Kidney (tissue), 14 donors: ENCODE data around the gene LRRC27. TPM values are rescaled to one million over a fixed set of nuclear protein-coding genes. Genes with fewer than 3 reads are reported as not detected.

Source experiments
- DNase-seq, 5 donors: peaks; one replicate each; pipeline ENCODE4 v3.0.0-alpha.2; 2013 to 2020
- FAIRE-seq: peaks from 2 replicates; lab custom pipeline; 2012; peaks lifted over from hg19 to GRCh38; lab: Jason Lieb, UNC
- H3K27ac ChIP-seq, 2 donors: one replicate each; pipeline ENCODE4 v1.7.0; 2013; ENCODE audit warnings: low read depth in 2 of 2, low read length in 2 of 2, inconsistent platforms in 1 of 2
- H3K27me3 ChIP-seq: one replicate; pipeline ENCODE4 v1.7.1; 2013; ENCODE audit warnings: low read length, inconsistent platforms; ENCODE audit not compliant: control insufficient read depth, insufficient read depth
- H3K36me3 ChIP-seq, 3 donors: one replicate each; pipeline versions ENCODE4 v1.7.0 to v1.7.1; 2013; ENCODE audit warnings: low read length in 3 of 3, control low read depth in 1 of 3, inconsistent platforms in 1 of 3; ENCODE audit not compliant: insufficient read depth in 3 of 3, control insufficient read depth in 2 of 3
- H3K4me1 ChIP-seq, 3 donors: one replicate each; pipeline versions ENCODE4 v1.7.0 to v1.7.1; 2013; ENCODE audit warnings: low read length in 3 of 3, inconsistent platforms in 1 of 3, low read depth in 1 of 3; ENCODE audit not compliant: control insufficient read depth in 2 of 3, insufficient read depth in 2 of 3
- H3K4me3 ChIP-seq, 3 donors: one replicate each; pipeline versions ENCODE4 v1.7.0 to v1.8.1; 2013; ENCODE audit warnings: low read length in 3 of 3, control low read depth in 1 of 3, inconsistent platforms in 1 of 3
- H3K9ac ChIP-seq, 3 donors: one replicate each; pipeline versions ENCODE4 v1.7.0 to v1.7.1; 2013; ENCODE audit warnings: low read length in 3 of 3, control low read depth in 1 of 3, inconsistent platforms in 1 of 3
- H3K9me3 ChIP-seq, 3 donors: one replicate each; pipeline versions ENCODE4 v1.7.0 to v1.7.1; 2013; ENCODE audit warnings: low read length in 3 of 3, control low read depth in 1 of 3, inconsistent platforms in 1 of 3; ENCODE audit not compliant: control insufficient read depth in 2 of 3, insufficient read depth in 1 of 3
- CTCF ChIP-seq: IDR thresholded peaks from 3 replicates; pipeline ENCODE4 v1.5.1; 2012; ENCODE audit warnings: mild to moderate bottlenecking, moderate library complexity, borderline replicate concordance; ENCODE audit not compliant: insufficient read depth; ENCODE audit errors: extremely low read depth
- intact Hi-C: fragments of 100-400 bp; cut with DNase I; formaldehyde crosslinking; loops from one replicate; pipeline ENCODE4 v1.11.1; 2022
- polyA plus RNA-seq: library from polyadenylated mRNA; stranded (reverse); fragments of 350-450 nt; fragmentation: Illumina TruSeq; extraction: RNeasy Lipid Tissue Mini Kit (QIAGEN cat#74804); gene quantifications from one replicate; pipeline ENCODE4 v1.2.3, GENCODE V29; 2014; ENCODE audit warnings: low read depth, low replicate concordance; ENCODE audit not compliant: insufficient read depth
- total RNA-seq: library from RNA; stranded (reverse); fragmentation: NEBNext Ultra II Directional; extraction: Animal tissue kit (Norgen Biotek cat#: 25700); gene quantifications from one replicate; pipeline ENCODE4 v1.2.1, GENCODE V29; 2021
- donor health status: control.
- donor health status: control.
- donor health status: control.
- donor health status: control.
- donor health status: control.
- donor health status: DM: yes; HTN: yes; CAD: no.
- donor health status: Normal renal cell carcinoma (clear cell type).

LRRC27 gene
- total and polyA plus RNA-seq, 2 donors from 2014 or later, result 14.4 to 14.6 TPM

DNA sequence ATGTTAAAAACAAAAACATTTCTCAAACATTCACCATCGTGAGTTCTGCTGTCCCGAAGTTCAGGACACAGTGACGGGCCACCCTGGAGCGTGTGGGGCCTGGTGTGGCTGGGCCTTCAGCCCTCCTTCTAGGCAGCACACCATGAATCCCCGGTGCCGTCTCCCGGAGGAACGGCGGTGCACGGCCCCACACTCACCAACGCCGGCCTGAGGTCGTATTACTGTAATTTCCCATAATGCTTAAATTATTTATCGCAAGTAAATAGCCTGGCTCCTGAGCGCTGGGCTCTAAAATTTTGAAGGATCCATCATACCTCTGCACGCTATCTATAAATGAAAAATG is 25.7 kb upstream of the LRRC27 start:
- Histone ChIP-seq H3K9ac (no peak overlapping the region), H3K27me3 (peaks cover 3% of the 10 kb centered on the region), H3K9me3 (no peaks in the 10 kb centered on the region), H3K4me1 (peaks cover 0 to 9% (median 4%) of the 10 kb centered on the region in 3 donors), H3K4me3 (no peak overlapping the region), H3K27ac (no peak overlapping the region), H3K36me3 (no peaks in the 10 kb centered on the region)
- no peak for TF ChIP-seq CTCF
- intact Hi-C loops, result no loop called here
- no peak for FAIRE-seq
- peak in 1 of 5 donors; percentile 47 for DNase-seq

DNA sequence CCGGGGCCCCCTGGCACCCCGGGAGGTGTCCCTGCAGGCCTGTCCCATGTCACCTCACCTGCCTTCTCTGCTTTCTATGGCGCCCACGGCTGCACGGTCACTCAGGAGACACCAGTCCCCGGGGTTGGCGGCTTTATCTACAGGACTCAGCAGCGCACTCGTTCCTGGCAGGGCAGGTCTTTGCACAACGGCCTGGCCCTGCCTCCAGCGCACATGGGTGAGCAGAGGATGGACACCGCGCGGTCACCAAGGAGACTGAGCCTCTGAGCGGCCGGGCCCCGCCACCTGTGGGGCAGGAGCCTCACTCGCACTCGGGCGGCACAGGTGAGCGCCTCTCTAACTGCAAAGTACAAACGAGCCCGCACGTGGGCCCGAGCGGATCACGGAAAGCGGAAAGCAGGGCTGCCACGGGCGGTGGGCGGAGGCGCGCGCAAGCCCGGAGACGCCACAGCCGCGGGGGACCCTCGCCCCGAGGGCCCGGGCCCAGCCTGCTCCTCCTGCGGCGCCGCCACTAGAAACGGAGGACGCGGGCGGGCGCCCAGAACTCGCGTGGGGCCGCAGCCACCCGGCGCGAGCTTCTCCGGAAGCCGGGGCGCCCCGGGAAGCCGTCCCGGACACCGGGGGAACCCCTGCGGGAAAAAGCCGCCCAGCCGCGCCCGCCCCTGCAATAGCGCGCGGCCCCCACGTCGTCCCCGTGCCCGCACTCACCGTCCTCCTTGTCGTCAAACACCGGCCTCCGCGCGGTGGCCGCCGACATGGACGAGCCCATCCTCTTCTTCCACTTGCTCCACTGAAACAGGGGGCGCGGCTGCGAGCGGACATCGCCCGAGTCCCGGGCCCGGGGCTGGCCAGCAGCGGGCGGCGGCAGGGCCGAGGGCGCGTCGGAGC is 24.9 kb upstream of the LRRC27 start:
- Histone ChIP-seq H3K27ac (no peak overlapping the region), H3K9me3 (no peaks in the 10 kb centered on the region), H3K4me1 (peaks cover 0 to 9% (median 4%) of the 10 kb centered on the region in 3 donors), H3K36me3 (no peaks in the 10 kb centered on the region), H3K9ac (no peak overlapping the region), H3K27me3 (peaks cover 3% of the 10 kb centered on the region), H3K4me3 (peak overlapping the region in 2 of 3 donors; percentile 32 to 34)
- intact Hi-C loops, result no loop called here
- DNase-seq (peak; percentile 76 to 90 (median 83)), FAIRE-seq (no peak)
- TF ChIP-seq CTCF, result no peak

DNA sequence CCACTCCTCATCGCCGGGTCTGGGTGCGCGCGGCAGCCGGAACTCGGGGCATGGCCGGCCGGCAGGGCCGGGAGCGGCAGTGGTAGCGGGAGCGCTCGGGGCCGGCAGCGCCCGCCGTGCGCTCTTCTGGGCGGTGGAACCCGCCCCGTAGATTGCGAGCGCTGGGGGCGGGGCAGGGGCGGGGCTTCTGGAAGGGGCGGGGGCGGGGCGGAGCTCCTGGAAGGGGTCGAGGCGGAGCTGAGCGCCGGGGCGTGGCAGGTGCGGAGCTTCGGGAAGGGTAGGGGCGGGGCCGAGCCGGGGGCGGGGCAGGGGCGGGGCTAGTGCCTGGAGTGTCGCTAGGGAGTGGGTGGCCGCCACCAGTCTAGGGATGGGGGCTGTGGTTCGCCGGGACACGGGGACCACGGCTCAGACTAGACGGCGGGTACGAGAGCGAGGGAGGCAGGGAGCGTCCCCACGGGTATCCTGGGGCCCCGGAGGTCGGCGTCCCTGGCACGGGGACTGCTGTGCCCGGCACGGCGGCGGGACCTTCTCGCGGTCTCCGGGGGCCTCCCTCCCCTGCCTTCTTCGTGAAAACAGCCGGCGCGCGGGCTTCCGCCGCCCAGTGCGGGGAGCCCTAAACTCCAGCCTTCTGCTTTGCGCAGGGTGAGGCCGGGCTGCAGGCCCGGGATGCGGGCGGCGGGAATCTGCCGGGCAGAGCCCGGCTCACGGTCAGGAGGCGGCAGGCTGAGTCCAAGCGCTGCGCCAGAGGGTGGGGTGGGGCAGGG is 24.0 kb upstream of the LRRC27 start, which contains the start of gene STK32C:
Gene STK32C, minus strand, starts transcription at position 128 of the 764 bp plus-strand sequence. Its CDS starts 117 bp downstream, at position 11.
- H3K4me3 ChIP-seq, result peak within 1 kb of the TSS; percentile 16 to 63 (median 50)
- FAIRE-seq (no peak), DNase-seq (peak; percentile 93 to 99 (median 97))
- no peaks in the 10 kb centered on the region for H3K36me3 ChIP-seq
- no peak within 1 kb of the TSS for H3K27ac ChIP-seq
- H3K4me1 ChIP-seq, result peaks cover 0 to 9% (median 4%) of the 10 kb centered on the region in 3 donors
- intact Hi-C loops, result no loop called here
- peak within 1 kb of the TSS in 1 of 3 donors; percentile 12 for H3K9ac ChIP-seq
- no peak for TF ChIP-seq CTCF
- H3K9me3 ChIP-seq, result no peaks in the 10 kb centered on the region
- H3K27me3 ChIP-seq, result peaks cover 3% of the 10 kb centered on the region
